HEK293 (cell line): ENCODE measurements around the gene SPNS1.

ENCODE experiments used
- REPIN1 ChIP-seq: fragments of 450-650 bp; formaldehyde crosslinking; IDR thresholded peaks from 2 replicates; pipeline ENCODE4 v1.5.1; 2017; ENCODE audit warnings: missing biosample characterization, missing genetic modification characterization, low read depth
- ZFP37 ChIP-seq: fragments of 450-650 bp; formaldehyde crosslinking; IDR thresholded peaks from 2 replicates; pipeline ENCODE4 v1.5.1; 2016; ENCODE audit warnings: missing biosample characterization, missing genetic modification characterization
- TF ChIP-seq, protein P1 (sequence below): fragments of 450-650 bp; formaldehyde crosslinking; IDR thresholded peaks from 2 replicates; pipeline ENCODE4 v1.5.1; 2016; ENCODE audit warnings: missing biosample characterization, missing genetic modification characterization

DNA sequence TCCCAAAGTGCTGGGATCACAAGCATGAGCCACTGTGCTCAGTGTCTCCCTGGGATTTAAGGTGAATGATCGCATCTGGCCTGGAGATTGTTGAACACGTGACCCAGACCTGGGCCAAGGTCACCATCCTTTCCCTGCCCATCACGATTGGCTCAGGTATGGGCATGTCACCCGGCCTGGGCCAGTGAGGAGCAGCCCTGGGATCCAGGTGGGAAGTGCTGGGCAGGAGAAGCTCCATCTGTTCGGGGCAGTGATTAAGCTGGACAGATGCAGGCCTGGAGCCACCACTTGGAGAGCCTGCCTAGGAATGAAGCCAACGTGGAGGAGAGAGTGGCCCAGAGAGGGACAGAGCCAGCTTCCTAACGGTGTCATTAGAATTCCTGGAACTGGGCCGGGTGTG, 17.1 kb downstream of the SPNS1 start:
- TF ChIP-seq, protein P1, sequence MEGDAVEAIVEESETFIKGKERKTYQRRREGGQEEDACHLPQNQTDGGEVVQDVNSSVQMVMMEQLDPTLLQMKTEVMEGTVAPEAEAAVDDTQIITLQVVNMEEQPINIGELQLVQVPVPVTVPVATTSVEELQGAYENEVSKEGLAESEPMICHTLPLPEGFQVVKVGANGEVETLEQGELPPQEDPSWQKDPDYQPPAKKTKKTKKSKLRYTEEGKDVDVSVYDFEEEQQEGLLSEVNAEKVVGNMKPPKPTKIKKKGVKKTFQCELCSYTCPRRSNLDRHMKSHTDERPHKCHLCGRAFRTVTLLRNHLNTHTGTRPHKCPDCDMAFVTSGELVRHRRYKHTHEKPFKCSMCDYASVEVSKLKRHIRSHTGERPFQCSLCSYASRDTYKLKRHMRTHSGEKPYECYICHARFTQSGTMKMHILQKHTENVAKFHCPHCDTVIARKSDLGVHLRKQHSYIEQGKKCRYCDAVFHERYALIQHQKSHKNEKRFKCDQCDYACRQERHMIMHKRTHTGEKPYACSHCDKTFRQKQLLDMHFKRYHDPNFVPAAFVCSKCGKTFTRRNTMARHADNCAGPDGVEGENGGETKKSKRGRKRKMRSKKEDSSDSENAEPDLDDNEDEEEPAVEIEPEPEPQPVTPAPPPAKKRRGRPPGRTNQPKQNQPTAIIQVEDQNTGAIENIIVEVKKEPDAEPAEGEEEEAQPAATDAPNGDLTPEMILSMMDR = no peak
- TF ChIP-seq REPIN1 (tag by site-specific recombination) (no peak), ZFP37 (tag by site-specific recombination) (no peak)
